Glomerular endothelial cell (primary cell): ENCODE measurements around the gene GRIFIN. TPM values are rescaled to one million over a fixed set of nuclear protein-coding genes. Genes with fewer than 3 reads are reported as not detected.

Experiments
- DNase-seq: peaks from one replicate; pipeline ENCODE4 v3.0.0-alpha.2; 2011; ENCODE audit warnings: low read depth, low spot score; ENCODE audit errors: extremely low read depth
- total RNA-seq: library from RNA; depleted of rRNA; stranded (reverse); fragments of >200 nt; gene quantifications from 2 replicates; pipeline ENCODE4 v1.2.3, GENCODE V29; 2015

GRIFIN gene
- total RNA-seq, 1 donor from 2014 or later: not detected

GRCh38 chr7:2513702-2514101, 37.5 kb upstream of the GRIFIN start:
- DNase-seq: no peak

GRCh38 chr7:2512713-2513112, 36.5 kb upstream of the GRIFIN start:
- DNase-seq: no peak

- no peak for DNase-seq
These were observed 36.0 kb upstream of the GRIFIN start for GRCh38 chr7:2512179-2512661.

- DNase-seq: no peak
These were observed 35.6 kb upstream of the GRIFIN start for GRCh38 chr7:2511769-2512168.

GRCh38 chr7:2510909-2511768, 34.9 kb upstream of the GRIFIN start:
- DNase-seq: no peak

- no peak for DNase-seq
These were observed 34.1 kb upstream of the GRIFIN start for GRCh38 chr7:2510130-2510776.

GRCh38 chr7:2509298-2509906, 33.2 kb upstream of the GRIFIN start:
- no peak for DNase-seq

- DNase-seq: no peak
These were observed 32.4 kb upstream of the GRIFIN start for GRCh38 chr7:2508327-2509215.

- no peak for DNase-seq
These were observed 31.7 kb upstream of the GRIFIN start for GRCh38 chr7:2507917-2508306.

- DNase-seq: no peak
These were observed 31.2 kb upstream of the GRIFIN start for GRCh38 chr7:2507208-2507916.

GRCh38 chr7:2505401-2505800, 29.2 kb upstream of the GRIFIN start:
- no peak for DNase-seq

- no peak for DNase-seq
These were observed 28.7 kb upstream of the GRIFIN start for GRCh38 chr7:2504889-2505375.

GRCh38 chr7:2504128-2504888, 28.1 kb upstream of the GRIFIN start:
- no peak for DNase-seq

- no peak for DNase-seq
These were observed 27.1 kb upstream of the GRIFIN start for GRCh38 chr7:2503056-2503941.

GRCh38 chr7:2502647-2502966, 26.4 kb upstream of the GRIFIN start:
- no peak for DNase-seq

GRCh38 chr7:2501947-2502646, 25.9 kb upstream of the GRIFIN start:
- no peak for DNase-seq

- DNase-seq: no peak
These were observed 24.5 kb upstream of the GRIFIN start for GRCh38 chr7:2500701-2501100.
